GM06990 (cell line): ENCODE results near the gene CTNNA3.
A peak's percentile ranks its signal among the peaks of the same experiment; 100 is the strongest.

Source experiments
- DNase-seq: peaks from one replicate; pipeline ENCODE4 v3.0.0-alpha.2; 2011; ENCODE audit not compliant: insufficient read length; ENCODE audit errors: extremely low read depth
- H3K27me3 ChIP-seq: replicated peaks from 2 replicates; pipeline ENCODE4 v1.6.0; 2011; ENCODE audit warnings: low read length; ENCODE audit not compliant: control insufficient read depth, insufficient read depth
- H3K36me3 ChIP-seq: 2 replicates; pipeline ENCODE4 v1.5.1; 2011; ENCODE audit warnings: low read length; ENCODE audit not compliant: control insufficient read depth, insufficient read depth
- H3K4me3 ChIP-seq: replicated peaks from 2 replicates; pipeline ENCODE4 v1.5.1; 2011; ENCODE audit warnings: low read depth, mild to moderate bottlenecking, control low read depth, low read length
- TF ChIP-seq, protein P1 (sequence below): IDR thresholded peaks from 2 replicates; pipeline ENCODE4 v1.5.1; 2011; ENCODE audit warnings: low read length, control low read depth, mild to moderate bottlenecking, inconsistent platforms; ENCODE audit not compliant: insufficient read depth, poor library complexity, severe bottlenecking

The CTNNA3 gene

DNA sequence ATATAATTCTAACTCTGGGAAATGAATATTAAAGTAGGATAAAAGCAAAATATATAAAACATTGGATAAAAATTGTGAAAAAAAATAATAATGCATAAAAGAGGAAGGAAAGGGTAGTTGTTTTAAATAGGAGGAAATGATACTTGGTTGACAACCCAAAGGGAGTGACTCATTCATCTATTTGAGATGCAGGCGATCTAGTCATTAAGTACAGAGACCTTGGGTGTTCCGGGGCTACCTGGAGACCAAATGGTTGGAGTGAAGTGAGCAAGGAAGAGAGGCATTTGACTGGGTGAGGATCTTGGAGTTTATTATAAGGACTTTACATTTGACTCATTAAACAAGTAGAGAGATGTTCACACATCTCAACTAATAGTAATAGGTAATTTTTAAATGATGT lies 659.2 kb downstream of the CTNNA3 start:
- no peaks in the 10 kb centered on the region for H3K36me3 ChIP-seq
- H3K4me3 ChIP-seq = no peak overlapping the region
- TF ChIP-seq, protein P1, sequence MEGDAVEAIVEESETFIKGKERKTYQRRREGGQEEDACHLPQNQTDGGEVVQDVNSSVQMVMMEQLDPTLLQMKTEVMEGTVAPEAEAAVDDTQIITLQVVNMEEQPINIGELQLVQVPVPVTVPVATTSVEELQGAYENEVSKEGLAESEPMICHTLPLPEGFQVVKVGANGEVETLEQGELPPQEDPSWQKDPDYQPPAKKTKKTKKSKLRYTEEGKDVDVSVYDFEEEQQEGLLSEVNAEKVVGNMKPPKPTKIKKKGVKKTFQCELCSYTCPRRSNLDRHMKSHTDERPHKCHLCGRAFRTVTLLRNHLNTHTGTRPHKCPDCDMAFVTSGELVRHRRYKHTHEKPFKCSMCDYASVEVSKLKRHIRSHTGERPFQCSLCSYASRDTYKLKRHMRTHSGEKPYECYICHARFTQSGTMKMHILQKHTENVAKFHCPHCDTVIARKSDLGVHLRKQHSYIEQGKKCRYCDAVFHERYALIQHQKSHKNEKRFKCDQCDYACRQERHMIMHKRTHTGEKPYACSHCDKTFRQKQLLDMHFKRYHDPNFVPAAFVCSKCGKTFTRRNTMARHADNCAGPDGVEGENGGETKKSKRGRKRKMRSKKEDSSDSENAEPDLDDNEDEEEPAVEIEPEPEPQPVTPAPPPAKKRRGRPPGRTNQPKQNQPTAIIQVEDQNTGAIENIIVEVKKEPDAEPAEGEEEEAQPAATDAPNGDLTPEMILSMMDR = no peak
- no peaks in the 10 kb centered on the region for H3K27me3 ChIP-seq
- no peak for DNase-seq

DNA sequence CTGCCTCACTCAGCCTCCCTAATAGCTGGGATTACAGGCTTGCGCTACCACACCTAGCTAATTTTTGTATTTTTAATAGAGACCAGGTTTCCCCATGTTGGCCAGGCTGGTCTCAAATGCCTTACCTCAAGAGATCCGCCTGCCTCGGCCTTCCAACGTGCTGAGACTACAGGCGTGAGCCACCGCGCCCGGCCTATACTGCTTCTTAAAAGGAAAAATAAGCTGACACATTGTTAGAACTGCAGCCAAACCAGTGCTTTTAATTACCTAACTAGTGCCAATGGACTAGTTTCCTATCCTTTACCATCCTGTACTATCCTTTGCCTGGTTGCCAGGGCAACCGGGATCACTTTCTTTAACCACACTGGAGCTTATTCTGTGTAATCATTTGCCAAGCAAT lies 662.1 kb downstream of the CTNNA3 start:
- Histone ChIP-seq H3K27me3 (no peaks in the 10 kb centered on the region), H3K4me3 (no peak overlapping the region), H3K36me3 (no peaks in the 10 kb centered on the region)
- TF ChIP-seq, protein P1 = no peak
- DNase-seq = no peak

DNA sequence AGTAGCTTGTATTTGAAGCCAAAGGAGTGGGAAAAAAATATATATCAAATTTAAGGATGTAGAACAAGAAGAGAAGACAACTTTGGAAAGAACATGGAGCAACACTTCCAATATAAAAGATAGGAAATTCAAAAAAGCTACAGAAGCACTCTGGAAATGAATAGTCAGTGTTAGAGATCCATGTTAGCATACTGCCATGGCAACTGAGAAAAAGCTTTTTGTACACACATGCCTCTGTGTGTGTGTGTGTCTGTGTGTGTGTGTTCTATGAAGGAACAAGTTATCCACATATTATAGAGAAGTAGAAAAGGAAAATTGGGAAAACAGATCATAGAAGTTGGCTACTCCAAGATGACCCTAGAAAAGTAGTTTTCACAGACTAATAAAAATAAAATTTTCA lies 673.9 kb downstream of the CTNNA3 start:
- TF ChIP-seq, protein P1 = no peak
- DNase-seq = no peak

DNA sequence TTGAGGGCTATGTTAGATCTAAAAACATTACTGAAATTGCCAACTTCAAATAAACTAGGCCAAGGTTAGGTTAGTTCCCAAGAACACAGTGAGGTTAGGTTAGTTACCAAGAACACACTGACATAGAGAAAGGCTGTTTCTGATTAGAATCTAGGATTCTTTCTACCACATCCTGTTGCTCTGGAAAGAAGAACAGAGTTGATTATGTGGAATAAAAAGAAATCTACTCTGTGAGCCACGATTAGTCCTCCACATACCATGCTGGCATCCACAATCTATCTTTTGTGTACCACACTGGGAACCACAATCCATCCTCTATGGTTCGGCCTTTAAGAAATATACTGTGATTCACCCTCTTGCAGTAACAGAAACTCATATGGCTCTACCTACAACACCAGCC lies 678.8 kb downstream of the CTNNA3 start:
- TF ChIP-seq, protein P1 = no peak
- no peak for DNase-seq
- H3K36me3 ChIP-seq = no peaks in the 10 kb centered on the region
- H3K4me3 ChIP-seq = no peak overlapping the region
- H3K27me3 ChIP-seq = no peaks in the 10 kb centered on the region

More for the DNA sequence above, 673.9 kb downstream of the CTNNA3 start:
- Histone ChIP-seq H3K4me3 (no peak overlapping the region), H3K27me3 (no peaks in the 10 kb centered on the region), H3K36me3 (no peaks in the 10 kb centered on the region)

DNA sequence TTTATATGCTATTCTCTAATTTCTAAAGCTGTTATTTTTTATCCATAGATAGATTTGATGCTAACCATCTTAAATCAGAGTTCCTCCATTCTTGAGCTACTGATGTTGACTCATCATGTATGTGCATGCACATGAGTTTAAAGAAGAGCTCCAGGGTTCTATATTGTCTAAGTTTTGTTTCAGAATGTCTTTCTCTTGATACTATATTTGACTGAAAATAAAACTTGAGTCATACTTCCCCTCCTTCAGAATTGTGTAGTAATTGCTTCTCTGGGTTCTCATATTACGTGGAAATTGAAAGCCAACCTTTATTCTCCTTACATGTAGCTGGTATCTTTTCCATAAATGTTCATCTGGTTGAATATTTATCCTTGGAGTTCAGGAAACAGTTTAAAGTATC lies 680.8 kb downstream of the CTNNA3 start:
- no peaks in the 10 kb centered on the region for H3K36me3 ChIP-seq
- TF ChIP-seq, protein P1 = no peak
- H3K4me3 ChIP-seq = no peak overlapping the region
- peak; percentile 1 for DNase-seq
- H3K27me3 ChIP-seq = no peaks in the 10 kb centered on the region

DNA sequence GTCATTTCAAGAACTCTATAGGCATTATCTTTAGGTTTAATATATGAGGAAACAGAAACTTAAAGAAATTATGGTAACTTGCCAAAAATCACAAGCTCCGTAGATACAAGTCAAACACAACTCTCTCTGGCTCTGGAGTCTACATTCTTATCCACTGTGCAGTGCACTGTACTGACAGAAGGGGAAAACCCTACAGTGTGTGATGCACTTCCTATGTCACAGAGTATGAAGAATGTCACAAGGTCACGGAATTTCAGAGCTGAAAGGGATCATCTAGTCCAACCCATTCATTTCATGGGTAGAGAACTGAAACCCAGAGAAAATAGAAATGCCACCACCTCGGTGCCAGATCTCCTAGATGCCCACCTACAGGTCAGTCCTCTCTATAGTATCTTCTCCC lies 684.0 kb downstream of the CTNNA3 start:
- Histone ChIP-seq H3K27me3 (no peaks in the 10 kb centered on the region), H3K36me3 (no peaks in the 10 kb centered on the region), H3K4me3 (no peak overlapping the region)
- TF ChIP-seq, protein P1 = no peak
- no peak for DNase-seq
